GM13977 (cell line): Measurements from ENCODE around the gene ELOVL6.
A peak's percentile ranks its signal among the peaks of the same experiment; 100 is the strongest.
"Not testable (repeated sequence)": the region's sequence is repeated elsewhere in the genome, so short reads cannot be mapped to it uniquely, and the experiment has no call there.

ENCODE experiments used
- DNase-seq: peaks from one replicate; pipeline ENCODE4 v3.0.0; 2012; ENCODE audit warnings: low spot score
- in situ Hi-C: fragments of 300-500 bp; cut with MboI; formaldehyde crosslinking; loops from one replicate; pipeline ENCODE4 v1.12.0; 2022; ENCODE audit warnings: low sequenced_read_pairs, low pct_unique_long_range_greater_than_20kb, mixed read lengths, inconsistent platforms; ENCODE audit not compliant: unreplicated experiment
- TF ChIP-seq, protein P1 (sequence below): IDR thresholded peaks from 2 replicates; pipeline ENCODE4 v1.5.1; 2012; ENCODE audit warnings: mild to moderate bottlenecking, control low read depth; ENCODE audit not compliant: insufficient read depth; ENCODE audit errors: extremely low read depth, missing control alignments

Gene ELOVL6

GRCh38 chr4:110055158-110055768 lies 143.2 kb downstream of the ELOVL6 start:
- TF ChIP-seq, protein P1, sequence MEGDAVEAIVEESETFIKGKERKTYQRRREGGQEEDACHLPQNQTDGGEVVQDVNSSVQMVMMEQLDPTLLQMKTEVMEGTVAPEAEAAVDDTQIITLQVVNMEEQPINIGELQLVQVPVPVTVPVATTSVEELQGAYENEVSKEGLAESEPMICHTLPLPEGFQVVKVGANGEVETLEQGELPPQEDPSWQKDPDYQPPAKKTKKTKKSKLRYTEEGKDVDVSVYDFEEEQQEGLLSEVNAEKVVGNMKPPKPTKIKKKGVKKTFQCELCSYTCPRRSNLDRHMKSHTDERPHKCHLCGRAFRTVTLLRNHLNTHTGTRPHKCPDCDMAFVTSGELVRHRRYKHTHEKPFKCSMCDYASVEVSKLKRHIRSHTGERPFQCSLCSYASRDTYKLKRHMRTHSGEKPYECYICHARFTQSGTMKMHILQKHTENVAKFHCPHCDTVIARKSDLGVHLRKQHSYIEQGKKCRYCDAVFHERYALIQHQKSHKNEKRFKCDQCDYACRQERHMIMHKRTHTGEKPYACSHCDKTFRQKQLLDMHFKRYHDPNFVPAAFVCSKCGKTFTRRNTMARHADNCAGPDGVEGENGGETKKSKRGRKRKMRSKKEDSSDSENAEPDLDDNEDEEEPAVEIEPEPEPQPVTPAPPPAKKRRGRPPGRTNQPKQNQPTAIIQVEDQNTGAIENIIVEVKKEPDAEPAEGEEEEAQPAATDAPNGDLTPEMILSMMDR: no peak
- peak; percentile 51 for DNase-seq
- in situ Hi-C loops: no loop called here

- in situ Hi-C loops: no loop called here
- TF ChIP-seq, protein P1: peak; percentile 79
- DNase-seq: peak; percentile 40
Observed at GRCh38 chr4:110049951-110050925, 148.2 kb downstream of the ELOVL6 start.

DNA sequence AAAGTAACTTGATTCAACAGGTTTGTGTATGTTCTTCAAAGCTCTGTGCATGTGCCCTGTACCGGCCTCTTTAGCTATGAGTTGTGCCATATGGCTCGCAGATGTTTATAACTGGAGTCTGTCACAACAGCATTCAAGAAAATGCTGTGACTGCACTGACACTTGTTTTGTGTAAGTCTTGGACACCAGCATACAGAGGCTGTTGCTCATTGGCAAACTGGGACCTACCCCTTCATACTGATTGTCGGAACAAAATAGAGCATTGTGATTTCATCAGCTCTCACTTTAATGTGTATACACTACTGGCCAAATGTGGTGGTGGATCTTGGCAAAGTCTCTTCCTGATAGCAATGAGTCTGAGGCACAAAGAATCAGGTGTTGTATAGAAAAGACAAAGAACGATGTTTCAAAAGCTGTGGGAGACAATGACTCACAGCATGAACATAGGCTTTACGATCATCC lies 151.8 kb downstream of the ELOVL6 start:
- TF ChIP-seq, protein P1: no peak
- DNase-seq: no peak
- in situ Hi-C loops: no loop called here

GRCh38 chr4:110042545-110043517 lies 155.6 kb downstream of the ELOVL6 start:
- no peak for DNase-seq
- in situ Hi-C loops: no loop called here
- TF ChIP-seq, protein P1: no peak

- TF ChIP-seq, protein P1: no peak
- DNase-seq: no peak
- in situ Hi-C loops: no loop called here
Observed at GRCh38 chr4:110041735-110042134, 156.7 kb downstream of the ELOVL6 start.

DNA sequence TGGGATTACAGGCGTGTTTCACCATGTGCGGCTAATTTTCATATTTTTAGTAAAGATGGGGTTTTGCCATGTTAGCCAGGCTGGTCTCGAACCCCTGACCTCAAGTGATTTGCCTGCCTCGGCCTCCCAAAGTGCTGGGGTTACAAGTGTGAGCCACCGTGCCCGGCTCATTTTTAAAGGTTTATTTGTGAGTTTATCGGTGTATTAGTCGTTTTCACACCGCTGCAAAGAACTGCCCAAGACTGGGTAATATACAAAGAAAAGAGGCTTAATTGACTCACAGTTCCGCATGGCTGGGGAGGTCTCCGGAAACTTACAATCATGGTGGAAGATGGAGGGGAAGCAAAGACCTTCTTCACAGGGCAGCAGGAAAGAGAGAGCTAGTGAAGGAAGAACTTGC lies 159.3 kb downstream of the ELOVL6 start:
- in situ Hi-C loops: loop anchor here (10.0 kb wide), 1 partner anchor 166 kb away; no protein-coding TSS in a partner anchor
- DNase-seq: not testable (repeated sequence)
